ENCODE data around the gene FKBP2. TPM values are rescaled to one million over a fixed set of nuclear protein-coding genes. Genes with fewer than 3 reads are reported as not detected.

FKBP2 gene
- total and polyA plus RNA-seq, 4 donors = 60.8 to 241 (median 124) TPM

- H3K27me3 ChIP-seq (ENCODE audit: control insufficient read depth in 4 of 4, insufficient read depth in 4 of 4, low read length in 3 of 4) = no peaks in the 10 kb centered on the region
- H3K4me3 ChIP-seq (ENCODE audit: low read depth in 1 of 3, low read length in 3 of 3) = no peak overlapping the region
- no peak overlapping the region for H3K27ac ChIP-seq (ENCODE audit: low read depth in 1 of 2, low read length in 2 of 2)
- no peak overlapping the region for H3K9ac ChIP-seq (ENCODE audit: low read depth in 1 of 2, low read length in 2 of 2)
- 95% methylated on average over 27 of the region's 27 CpGs for WGBS
- no peaks in the 10 kb centered on the region for H3K9me3 ChIP-seq (ENCODE audit: control insufficient read depth in 4 of 4, low read length in 3 of 4)
- H3K4me1 ChIP-seq (ENCODE audit: control insufficient read depth in 4 of 4, insufficient read depth in 4 of 4, low read length in 3 of 4) = peaks cover 0 to 12% (median 5%) of the 10 kb centered on the region in 4 donors
- peaks cover 18 to 41% (median 32%) of the 10 kb centered on the region in 4 donors for H3K36me3 ChIP-seq (ENCODE audit: control insufficient read depth in 4 of 4, insufficient read depth in 3 of 4, low read depth in 1 of 4, low read length in 3 of 4)
- DNase-seq (ENCODE audit: low spot score) = no peak
- TF ChIP-seq ATF3 (IDR thresholded peaks at IDR 0.05) = no peak
- no peak for TF ChIP-seq RAD21 (IDR thresholded peaks at IDR 0.05)
- no peak for TF ChIP-seq FOXA1 (IDR thresholded peaks at IDR 0.05)
- TF ChIP-seq RXRA (IDR thresholded peaks at IDR 0.05) = no peak
- no peak for TF ChIP-seq FOXA2 (IDR thresholded peaks at IDR 0.05)
- TF ChIP-seq HNF4A (conservative IDR thresholded peaks at IDR 0.05) = no peak
- no peak for TF ChIP-seq EGR1 (IDR thresholded peaks at IDR 0.05; ENCODE audit: low read depth in 2 of 2)
- TF ChIP-seq NR2F2 (IDR thresholded peaks at IDR 0.05) = no peak
These were observed 37.3 kb upstream of the FKBP2 start for GRCh38 chr11:64203421-64204079.

- H3K9me3 ChIP-seq (ENCODE audit: control insufficient read depth in 4 of 4, low read length in 3 of 4) = no peaks in the 10 kb centered on the region
- WGBS = 93% methylated on average over 16 of the region's 16 CpGs
- TF ChIP-seq TAF1 (conservative IDR thresholded peaks at IDR 0.05) (no peak), YY1 (IDR thresholded peaks at IDR 0.05) (no peak), SP1 (IDR thresholded peaks at IDR 0.05) (no peak), MAX (IDR thresholded peaks at IDR 0.05) (no peak), RXRA (IDR thresholded peaks at IDR 0.05) (no peak)
- TF ChIP-seq, protein P1, sequence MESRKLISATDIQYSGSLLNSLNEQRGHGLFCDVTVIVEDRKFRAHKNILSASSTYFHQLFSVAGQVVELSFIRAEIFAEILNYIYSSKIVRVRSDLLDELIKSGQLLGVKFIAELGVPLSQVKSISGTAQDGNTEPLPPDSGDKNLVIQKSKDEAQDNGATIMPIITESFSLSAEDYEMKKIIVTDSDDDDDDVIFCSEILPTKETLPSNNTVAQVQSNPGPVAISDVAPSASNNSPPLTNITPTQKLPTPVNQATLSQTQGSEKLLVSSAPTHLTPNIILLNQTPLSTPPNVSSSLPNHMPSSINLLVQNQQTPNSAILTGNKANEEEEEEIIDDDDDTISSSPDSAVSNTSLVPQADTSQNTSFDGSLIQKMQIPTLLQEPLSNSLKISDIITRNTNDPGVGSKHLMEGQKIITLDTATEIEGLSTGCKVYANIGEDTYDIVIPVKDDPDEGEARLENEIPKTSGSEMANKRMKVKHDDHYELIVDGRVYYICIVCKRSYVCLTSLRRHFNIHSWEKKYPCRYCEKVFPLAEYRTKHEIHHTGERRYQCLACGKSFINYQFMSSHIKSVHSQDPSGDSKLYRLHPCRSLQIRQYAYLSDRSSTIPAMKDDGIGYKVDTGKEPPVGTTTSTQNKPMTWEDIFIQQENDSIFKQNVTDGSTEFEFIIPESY (IDR thresholded peaks at IDR 0.05) = no peak
- peaks cover 18 to 41% (median 31%) of the 10 kb centered on the region in 4 donors for H3K36me3 ChIP-seq (ENCODE audit: control insufficient read depth in 4 of 4, insufficient read depth in 3 of 4, low read depth in 1 of 4, low read length in 3 of 4)
- H3K9ac ChIP-seq (ENCODE audit: low read depth in 1 of 2, low read length in 2 of 2) = no peak overlapping the region
- H3K27me3 ChIP-seq (ENCODE audit: control insufficient read depth in 4 of 4, insufficient read depth in 4 of 4, low read length in 3 of 4) = no peaks in the 10 kb centered on the region
- DNase-seq (ENCODE audit: low spot score) = no peak
- H3K27ac ChIP-seq (ENCODE audit: low read depth in 1 of 2, low read length in 2 of 2) = no peak overlapping the region
- H3K4me1 ChIP-seq (ENCODE audit: control insufficient read depth in 4 of 4, insufficient read depth in 4 of 4, low read length in 3 of 4) = peaks cover 0 to 12% (median 5%) of the 10 kb centered on the region in 4 donors
- H3K4me3 ChIP-seq (ENCODE audit: low read depth in 1 of 3, low read length in 3 of 3) = no peak overlapping the region
These were observed 36.8 kb upstream of the FKBP2 start for GRCh38 chr11:64204080-64204440.

GRCh38 chr11:64204464-64204989 lies 36.4 kb upstream of the FKBP2 start:
- Histone ChIP-seq H3K4me1 (ENCODE audit: control insufficient read depth in 4 of 4, insufficient read depth in 4 of 4, low read length in 3 of 4) (peaks cover 0 to 12% (median 5%) of the 10 kb centered on the region in 4 donors), H3K36me3 (ENCODE audit: control insufficient read depth in 4 of 4, insufficient read depth in 3 of 4, low read depth in 1 of 4, low read length in 3 of 4) (peaks cover 18 to 41% (median 31%) of the 10 kb centered on the region in 4 donors)
- WGBS = 55% methylated on average over 7 of the region's 7 CpGs

More at GRCh38 chr11:64204464-64204989, 36.4 kb upstream of the FKBP2 start:
- Histone ChIP-seq H3K27ac (ENCODE audit: low read depth in 1 of 2, low read length in 2 of 2) (no peak overlapping the region), H3K9ac (ENCODE audit: low read depth in 1 of 2, low read length in 2 of 2) (no peak overlapping the region), H3K27me3 (ENCODE audit: control insufficient read depth in 4 of 4, insufficient read depth in 4 of 4, low read length in 3 of 4) (no peaks in the 10 kb centered on the region), H3K4me3 (ENCODE audit: low read depth in 1 of 3, low read length in 3 of 3) (no peak overlapping the region), H3K9me3 (ENCODE audit: control insufficient read depth in 4 of 4, low read length in 3 of 4) (no peaks in the 10 kb centered on the region)
- DNase-seq (ENCODE audit: low spot score) = peak; percentile 86
- TF ChIP-seq CTCF (IDR thresholded peaks at IDR 0.05; ENCODE audit: low read depth, low read length, missing input control) (peak; percentile 57), JUND (IDR thresholded peaks at IDR 0.05) (no peak), RAD21 (IDR thresholded peaks at IDR 0.05) (peak; percentile 87), SP1 (IDR thresholded peaks at IDR 0.05) (peak; percentile 5)
- TF ChIP-seq, protein P1 (IDR thresholded peaks at IDR 0.05) = no peak

Measured in liver (tissue), 9 donors.